NCI-H226 (cell line): ENCODE data around the gene TPPP.

Source experiments
- DNase-seq: peaks from one replicate; pipeline ENCODE4 v3.0.0-alpha.2; 2015

Gene TPPP

GRCh38 chr5:622946-623522, 70.1 kb downstream of the TPPP start:
- no peak for DNase-seq

GRCh38 chr5:622359-622758, 70.8 kb downstream of the TPPP start:
- DNase-seq, result no peak

GRCh38 chr5:621341-621761, 71.8 kb downstream of the TPPP start:
- DNase-seq, result no peak

GRCh38 chr5:620586-621180, 72.5 kb downstream of the TPPP start:
- DNase-seq, result no peak

- DNase-seq, result no peak
Observed at GRCh38 chr5:620152-620551, 73.0 kb downstream of the TPPP start.

GRCh38 chr5:619444-619843, 73.7 kb downstream of the TPPP start:
- no peak for DNase-seq

GRCh38 chr5:618450-618849, 74.7 kb downstream of the TPPP start:
- no peak for DNase-seq

GRCh38 chr5:617896-618295, 75.3 kb downstream of the TPPP start:
- no peak for DNase-seq

- DNase-seq, result no peak
Observed at GRCh38 chr5:616484-617039, 76.6 kb downstream of the TPPP start.

- DNase-seq, result no peak
Observed at GRCh38 chr5:612498-613424, 80.4 kb downstream of the TPPP start.

GRCh38 chr5:611731-612486, 81.2 kb downstream of the TPPP start, which contains the start of gene CEP72:
Gene CEP72 (plus strand): TSS chr5:612340. CDS start chr5:612362, 22 bp downstream.
- DNase-seq, result peak; percentile 70

GRCh38 chr5:610744-611730, 82.1 kb downstream of the TPPP start:
- no peak for DNase-seq

GRCh38 chr5:610011-610743, 83.0 kb downstream of the TPPP start:
- DNase-seq, result no peak
